Measurements from ENCODE around the gene ADAT2. TPM values are rescaled to one million over a fixed set of nuclear protein-coding genes. Genes with fewer than 3 reads are reported as not detected.
A peak's percentile ranks its signal among the peaks of the same experiment; 100 is the strongest.

ADAT2 gene
- total and polyA plus RNA-seq, 2 of the 13 experiments (the other 11 are each of a cell fraction or from before 2014, with no cell fraction given) = 10.5 to 18.3 TPM

GRCh38 chr6:143432588-143432987 lies 17.9 kb downstream of the ADAT2 start (continued):
- TF ChIP-seq PAXIP1 (CRISPR knock-in tag; conservative IDR thresholded peaks at IDR 0.05) (peak; percentile 94), SP140L (CRISPR knock-in tag; IDR thresholded peaks at IDR 0.05; ENCODE audit: borderline replicate concordance) (no peak), SAP130 (CRISPR knock-in tag; IDR thresholded peaks at IDR 0.05; ENCODE audit: low read depth) (peak; percentile 72), ZNF260 (CRISPR knock-in tag; IDR thresholded peaks at IDR 0.05; ENCODE audit: borderline replicate concordance, low read depth) (no peak), FOXJ3 (CRISPR knock-in tag; IDR thresholded peaks at IDR 0.05; ENCODE audit: borderline replicate concordance) (peak; percentile 62; the same call in 1 of the 2 replicates), ZNF143 (CRISPR knock-in tag; IDR thresholded peaks at IDR 0.05) (no peak), GFI1 (CRISPR knock-in tag; IDR thresholded peaks at IDR 0.05; ENCODE audit: borderline replicate concordance) (peak; percentile 89), ZNF205 (CRISPR knock-in tag; IDR thresholded peaks at IDR 0.05) (no peak)

- Histone ChIP-seq H3K9ac (ENCODE audit: insufficient read depth, low read depth, low read length) (no peak overlapping the region), H3K4me2 (ENCODE audit: low read depth, low read length) (no peak overlapping the region), H3K9me3 (ENCODE audit: low read length) (no peaks in the 10 kb centered on the region), H3K27ac (ENCODE audit: extremely low read length, insufficient read depth, low read length) (no peak overlapping the region), H3K4me3 (replicated peaks in 1 of 3; ENCODE audit: insufficient read depth in 1 of 3, low read depth in 2 of 3, low read length in 3 of 3) (no peak overlapping the region), H2AFZ (ENCODE audit: low read length) (no peak overlapping the region), H3K79me2 (ENCODE audit: insufficient read depth, low read length) (no peaks in the 10 kb centered on the region), H4K20me1 (ENCODE audit: insufficient read depth, low read length) (no peaks in the 10 kb centered on the region), H3K4me1 (ENCODE audit: insufficient read depth, low read length) (peaks cover 35% of the 10 kb centered on the region), H3K27me3 (ENCODE audit: control insufficient read depth in 1 of 2, insufficient read depth in 2 of 2, low read length in 2 of 2) (no peaks in the 10 kb centered on the region), H3K36me3 (replicated peaks in 1 of 2; ENCODE audit: control insufficient read depth in 1 of 2, insufficient read depth in 2 of 2, low read length in 2 of 2) (peaks cover 3 to 24% of the 10 kb centered on the region in 2 experiments)
- intact Hi-C loops (cut with micrococcal nuclease; ENCODE audit: unreplicated experiment) (no loop called here), in situ Hi-C loops (cut with HindIII; ENCODE audit: extremely low pct_ligation_motif_present, low pct_unique_long_range_greater_than_20kb) (no loop called here)
- ATAC-seq (no peak), FAIRE-seq (no peak), DNase-seq (ENCODE audit: low spot score) (no peak)
- BruUV-seq (replicated peaks) = no TSS peak
- ChIA-PET CTCF (ENCODE audit: low intra/inter-chr PET ratio, low total read pairs) (no interaction called here), POLR2A (no interaction called here)
- WGBS (ENCODE audit: low lambda C conversion rate) = 95% methylated on average over 1 of the region's 1 CpG
- TF ChIP-seq ZNF30 (CRISPR knock-in tag; IDR thresholded peaks at IDR 0.05) (no peak), ZNF337 (CRISPR knock-in tag; IDR thresholded peaks at IDR 0.05; ENCODE audit: borderline replicate concordance, low read depth) (no peak), ZNF264 (CRISPR knock-in tag; IDR thresholded peaks at IDR 0.05) (no peak), MAFK (conservative IDR thresholded peaks at IDR 0.05 in 1 of 2, IDR thresholded peaks at IDR 0.05 in 1 of 2; ENCODE audit: low read length in 2 of 2) (peak in 1 of 2 experiments; percentile 77; a peak in 2 of 4 replicates), MAFF (IDR thresholded peaks at IDR 0.05; ENCODE audit: low read depth, low read length) (peak; percentile 69), RBM22 (optimal IDR thresholded peaks at IDR 0.05; ENCODE audit: low read length) (no peak), RARA (CRISPR knock-in tag; IDR thresholded peaks at IDR 0.05) (no peak), KMT2B (CRISPR knock-in tag; IDR thresholded peaks at IDR 0.05) (no peak)
Observed at GRCh38 chr6:143431226-143431625, 19.3 kb downstream of the ADAT2 start.
